WTC11 (cell line): ENCODE data around the gene SHF. TPM values are rescaled to one million over a fixed set of nuclear protein-coding genes. Genes with fewer than 3 reads are reported as not detected.

Experiments used
- ATAC-seq: fragments of 200-7000 bp; cut with Tn5 transposase; 2 replicates; pipeline ENCODE4 v1.10.0; 2021; ENCODE audit warnings: mild to moderate bottlenecking, moderate library complexity
- CTCF ChIA-PET: fragments of 300-600 bp; sonication (Branson Sonifier 250); formaldehyde crosslinking; loops from one replicate; lab custom pipeline; 2021; ENCODE audit warnings: antibody characterized with exemption; lab: Charles Lee
- POLR2A ChIA-PET: fragments of 350-600 bp; sonication (Branson Sonifier 250); formaldehyde crosslinking; loops from one replicate; lab custom pipeline; 2021; ENCODE audit warnings: antibody characterized with exemption; lab: Charles Lee
- DNase-seq: peaks from one replicate; pipeline ENCODE4 v3.0.0; 2021; ENCODE audit warnings: low spot score
- H3K27ac Mint-ChIP-seq: 2 replicates; pipeline ENCODE4 v1.8.0; 2021; ENCODE audit warnings: mixed read lengths
- H3K27me3 Mint-ChIP-seq: 2 replicates; pipeline ENCODE4 v1.8.0; 2021; ENCODE audit warnings: low read depth, mild to moderate bottlenecking, moderate library complexity, mixed read lengths
- H3K36me3 Mint-ChIP-seq: 2 replicates; pipeline ENCODE4 v1.8.0; 2021; ENCODE audit warnings: mixed read lengths
- H3K4me1 Mint-ChIP-seq: 2 replicates; pipeline ENCODE4 v1.8.0; 2022; ENCODE audit warnings: mixed read lengths
- H3K4me3 Mint-ChIP-seq: 2 replicates; pipeline ENCODE4 v1.8.0; 2021; ENCODE audit warnings: mild to moderate bottlenecking, moderate library complexity, mixed read lengths
- H3K9me3 Mint-ChIP-seq: 2 replicates; pipeline ENCODE4 v1.8.0; 2021; ENCODE audit warnings: mixed read lengths
- ATF2 ChIP-seq: sonication (generic); formaldehyde crosslinking; IDR thresholded peaks from 2 replicates; pipeline ENCODE4 v1.8.1; 2022; ENCODE audit warnings: low read depth, missing genetic modification reagents, borderline replicate concordance
- CDX4 ChIP-seq: fragments of 250-450 bp; sonication (Bioruptor Pico); IDR thresholded peaks from 2 replicates; pipeline ENCODE4 v1.9.0; 2021; ENCODE audit warnings: moderate library complexity, mild to moderate bottlenecking, inconsistent platforms, borderline replicate concordance
- CREB1 ChIP-seq: sonication (generic); formaldehyde crosslinking; IDR thresholded peaks from 2 replicates; pipeline ENCODE4 v1.8.0; 2023; ENCODE audit warnings: mild to moderate bottlenecking, missing genetic modification reagents
- ESRRA ChIP-seq: sonication (generic); formaldehyde crosslinking; IDR thresholded peaks from 2 replicates; pipeline ENCODE4 v1.8.1; 2022; ENCODE audit warnings: mild to moderate bottlenecking, missing genetic modification reagents, borderline replicate concordance
- FOXJ3 ChIP-seq: sonication (generic); formaldehyde crosslinking; IDR thresholded peaks from 2 replicates; pipeline ENCODE4 v1.9.0; 2021; ENCODE audit warnings: missing genetic modification reagents, mild to moderate bottlenecking, borderline replicate concordance
- HMGA2 ChIP-seq: fragments of 250-450 bp; sonication (Bioruptor Pico); IDR thresholded peaks from 2 replicates; pipeline ENCODE4 v1.4.0; 2021; ENCODE audit warnings: mild to moderate bottlenecking, moderate library complexity
- KAT7 ChIP-seq: sonication (generic); formaldehyde crosslinking; IDR thresholded peaks from 2 replicates; pipeline ENCODE4 v1.8.1; 2023; ENCODE audit warnings: missing genetic modification reagents, mild to moderate bottlenecking, borderline replicate concordance
- MXD4 ChIP-seq: fragments of 250-450 bp; sonication (Bioruptor Pico); IDR thresholded peaks from 2 replicates; pipeline ENCODE4 v1.8.0; 2021; ENCODE audit warnings: mild to moderate bottlenecking, moderate library complexity, borderline replicate concordance
- NR3C1 ChIP-seq: sonication (generic); formaldehyde crosslinking; conservative IDR thresholded peaks from 2 replicates; pipeline ENCODE4 v1.8.1; 2023; ENCODE audit warnings: low read depth, mild to moderate bottlenecking, missing genetic modification reagents
- PRDM15 ChIP-seq: sonication (generic); formaldehyde crosslinking; IDR thresholded peaks from 2 replicates; pipeline ENCODE4 v1.8.0; 2022; ENCODE audit warnings: missing genetic modification reagents
- PREB ChIP-seq: sonication (generic); formaldehyde crosslinking; IDR thresholded peaks from 2 replicates; pipeline ENCODE4 v1.8.1; 2022; ENCODE audit warnings: mild to moderate bottlenecking, missing genetic modification reagents, moderate library complexity, borderline replicate concordance
- STAT6 ChIP-seq: sonication (generic); formaldehyde crosslinking; conservative IDR thresholded peaks from 2 replicates; pipeline ENCODE4 v1.8.1; 2023; ENCODE audit warnings: mild to moderate bottlenecking, low read depth, missing genetic modification reagents, moderate library complexity
- ZNF396 ChIP-seq: fragments of 250-450 bp; sonication (Bioruptor Pico); IDR thresholded peaks from 2 replicates; pipeline ENCODE4 v1.8.0; 2021; ENCODE audit warnings: mild to moderate bottlenecking, moderate library complexity, borderline replicate concordance
- ZNF416 ChIP-seq: fragments of 250-450 bp; sonication (Bioruptor Pico); IDR thresholded peaks from 2 replicates; pipeline ENCODE4 v1.9.0; 2021; ENCODE audit warnings: mild to moderate bottlenecking, inconsistent platforms
- ZSCAN18 ChIP-seq: fragments of 250-450 bp; sonication (Bioruptor Pico); IDR thresholded peaks from 2 replicates; pipeline ENCODE4 v2.1.2; 2022; ENCODE audit warnings: mild to moderate bottlenecking, moderate library complexity
- total RNA-seq: library from RNA; stranded (reverse); gene quantifications from 3 replicates; pipeline ENCODE4 v1.2.3, GENCODE V29; 2021

The SHF gene
- total RNA-seq, 1 experiment from 2014 or later: 30.6 TPM

GRCh38 chr15:45185903-45186770 lies 1.6 kb downstream of the SHF start:
- Mint-ChIP-seq H3K4me3 (peak overlapping the region; percentile 85), H3K27me3 (peaks cover 32% of the 10 kb centered on the region), H3K36me3 (no peaks in the 10 kb centered on the region), H3K27ac (no peak overlapping the region), H3K4me1 (peaks cover 58% of the 10 kb centered on the region), H3K9me3 (no peaks in the 10 kb centered on the region)
- ChIA-PET CTCF (interaction anchor here (0.6 to 3.5 kb wide), 8 partner anchors 12 to 154 kb away, joined by 3 to 36 read pairs (median 6); no protein-coding TSS in a partner anchor), POLR2A (interaction anchor here (1.5 to 2.9 kb wide), 3 partner anchors 15 to 23 kb away, joined by 3 to 23 read pairs (median 4); no protein-coding TSS in a partner anchor)
- DNase-seq: no peak
- ATAC-seq: peak; percentile 2; the same call in 1 of the 2 replicates
- no peak for TF ChIP-seq NR3C1 (CRISPR knock-in tag)
- no peak for TF ChIP-seq ZNF416
- no peak for TF ChIP-seq ZSCAN18 (CRISPR knock-in tag)
- TF ChIP-seq ESRRA (CRISPR knock-in tag): no peak
- TF ChIP-seq PREB: no peak
- no peak for TF ChIP-seq HMGA2
- no peak for TF ChIP-seq ATF2 (CRISPR knock-in tag)
- no peak for TF ChIP-seq CREB1 (CRISPR knock-in tag)
- TF ChIP-seq KAT7: no peak
- no peak for TF ChIP-seq ZNF396 (CRISPR knock-in tag)
- TF ChIP-seq CDX4: no peak
- TF ChIP-seq PRDM15: no peak
- TF ChIP-seq FOXJ3 (CRISPR knock-in tag): no peak
- no peak for TF ChIP-seq MXD4 (CRISPR knock-in tag)
- no peak for TF ChIP-seq STAT6
